Heart left ventricle (tissue), 16 donors: ENCODE results near the gene FRRS1L. TPM values are rescaled to one million over a fixed set of nuclear protein-coding genes. Genes with fewer than 3 reads are reported as not detected.

Experiments
- ATAC-seq, 4 donors: fragments of 200-7000 bp; cut with Tn5 transposase; one replicate each; pipeline ENCODE4 v1.9.1; 2020 to 2022; ENCODE audit warnings: moderate library complexity in 4 of 4, mild to moderate bottlenecking in 3 of 4, moderate number of reproducible peaks in 1 of 4
- DNase-seq, 5 donors: peaks; one replicate each; pipeline ENCODE4 v3.0.0-alpha.2; 2020
- H3K27ac ChIP-seq, 12 donors: fragments of 200-600 bp; sonication (generic) in 4 of 12; one replicate each; pipeline versions ENCODE4 v1.5.0 to v1.8.0; 2016 to 2022; ENCODE audit warnings: mild to moderate bottlenecking in 2 of 12
- H3K27me3 ChIP-seq, 9 donors: fragments of 200-600 bp; sonication (generic) in 2 of 9; one replicate each; pipeline versions ENCODE4 v1.5.1 to v1.8.0; 2016 to 2022; ENCODE audit warnings: mild to moderate bottlenecking in 3 of 9
- H3K36me3 ChIP-seq, 9 donors: fragments of 200-600 bp; sonication (generic) in 2 of 9; one replicate each; pipeline versions ENCODE4 v1.5.0 to v1.8.0; 2018 to 2022; ENCODE audit warnings: mild to moderate bottlenecking in 2 of 9
- H3K4me1 ChIP-seq, 12 donors: fragments of 200-600 bp; sonication (generic) in 4 of 12; one replicate each; pipeline versions ENCODE4 v1.5.0 to v1.8.0; 2016 to 2022; ENCODE audit warnings: mild to moderate bottlenecking in 3 of 12
- H3K4me3 ChIP-seq, 12 donors: fragments of 200-600 bp; sonication (generic) in 4 of 12; one replicate each; pipeline versions ENCODE4 v1.5.0 to v1.8.0; 2017 to 2022; ENCODE audit warnings: mild to moderate bottlenecking in 9 of 12, moderate library complexity in 4 of 12
- H3K9me3 ChIP-seq, 12 donors: fragments of 200-600 bp; sonication (generic) in 4 of 12; one replicate each; pipeline versions ENCODE4 v1.5.0 to v1.8.0; 2016 to 2022; ENCODE audit warnings: mild to moderate bottlenecking in 1 of 12
- CTCF ChIP-seq, 12 donors: fragments of 200-600 bp; sonication (generic) in 4 of 12; IDR thresholded peaks; one replicate each; pipeline versions ENCODE4 v1.5.0 to v1.8.0; 2018 to 2022; ENCODE audit warnings: antibody characterized with exemption in 12 of 12, mild to moderate bottlenecking in 5 of 12
- POLR2A ChIP-seq, 2 donors: fragments of 450-650 bp; IDR thresholded peaks; one replicate each; pipeline ENCODE4 v1.6.1; 2017; ENCODE audit warnings: antibody characterized with exemption in 2 of 2, mild to moderate bottlenecking in 2 of 2, moderate library complexity in 2 of 2
- WGBS, 4 donors: extraction: QIAGEN DNeasy Blood & Tissue Kit in 2 of 4; methylation state at CpG; one replicate each; pipeline versions ENCODE4 v1.1.5 to v1.1.7; 2013 to 2018; 5-methylcytosine and 5-hydroxymethylcytosine counted together
- intact Hi-C, 10 donors: fragments of 100-400 bp; cut with DNase I; formaldehyde crosslinking; loops; one replicate each; pipeline versions ENCODE4 v1.11.1 to v1.14.2; 2022
- polyA plus RNA-seq, 2 donors: library from polyadenylated mRNA; stranded (reverse); fragments of 200-250 nt; gene quantifications; one replicate each; pipeline ENCODE4 v1.2.3, GENCODE V29; 2013
- total RNA-seq, 9 donors: library from RNA; depleted of rRNA in 2 of 9; stranded (reverse); fragments of >200 nt in 2 of 9; fragmentation: NEBNext Ultra II Directional in 3 of 9; extraction: Animal tissue kit (Norgen Biotek cat#: 25700) in 3 of 9; gene quantifications; one replicate each; pipeline versions ENCODE4 v1.1.0 to v1.2.4, GENCODE V29; 2016 to 2023
- donor health status: ischemic (EF 13 %, LVEDD 7.1; RV severe dilation, severe dysfunction).
- donor health status: healthy with polysubstance abuse.
- donor health status: DM: no; HTN: yes; CAD: no.
- donor health status: DM: no; HTN: no; CAD: no.
- donor health status: ischemic (EF 25% LVEDD 6.9; RV normal size, moderate dysfunction).
- donor health status: ischemic (EF 25% LVEDD 5.7; RV mildly dilated, moderate dysfunction).
- donor health status: healthy.
- donor health status: DM: yes; HTN: yes; CAD: no.
- donor health status: ischemic (EF 35%, LVEDD 5.7; RV mildly dilated, moderate dysfunction).
- donor health status: nonischemic (EF 11% LVEDD 7.7; RV severe dilation, severe dysfunction).
- donor health status: DM: yes; HTN: yes; CAD: no.
- donor health status: PGD.
- donor health status: ischemic (EF 29% LVEDD 5.4; RV normal size, mild dysfunction).
- donor health status: nonischemic (EF 23%, LVEDD 6.1; RV moderate dilation, normal function).

FRRS1L gene
- total and polyA plus RNA-seq, 11 donors = 0.04 to 2.5 (median 1.6) TPM

GRCh38 chr9:109167716-109168115, 667 bp upstream of the FRRS1L start:
- TF ChIP-seq POLR2A (IDR thresholded peaks at IDR 0.05) (no peak), CTCF (IDR thresholded peaks at IDR 0.05) (no peak)
- H3K36me3 ChIP-seq = no peaks in the 10 kb centered on the region
- peaks cover 0 to 33% (median 9%) of the 10 kb centered on the region in 9 donors for H3K27me3 ChIP-seq
- no peak for ATAC-seq
- H3K27ac ChIP-seq = no peak overlapping the region
- H3K4me3 ChIP-seq = no peak overlapping the region
- peaks cover 0 to 10% (median 0%) of the 10 kb centered on the region in 12 donors for H3K4me1 ChIP-seq
- intact Hi-C loops = no loop called here
- 89 to 94% (median 89%) methylated on average over 5 of the region's 5 CpGs for WGBS, 4 donors
- H3K9me3 ChIP-seq = peaks cover 0 to 7% (median 0%) of the 10 kb centered on the region in 12 donors
- no peak for DNase-seq

GRCh38 chr9:109166171-109166770, 778 bp downstream of the FRRS1L start:
- Histone ChIP-seq H3K9me3 (peaks cover 0 to 7% (median 0%) of the 10 kb centered on the region in 12 donors), H3K27ac (no peak overlapping the region), H3K27me3 (peaks cover 0 to 33% (median 9%) of the 10 kb centered on the region in 9 donors), H3K4me3 (peak overlapping the region in 2 of 12 donors; percentile 15 to 51), H3K4me1 (peaks cover 0 to 10% (median 0%) of the 10 kb centered on the region in 12 donors), H3K36me3 (no peaks in the 10 kb centered on the region)
- ATAC-seq (no peak), DNase-seq (no peak)
- TF ChIP-seq POLR2A (IDR thresholded peaks at IDR 0.05) (no peak), CTCF (IDR thresholded peaks at IDR 0.05) (no peak)
- WGBS, 4 donors = 74 to 81% (median 76%) methylated on average over 16 of the region's 16 CpGs
- intact Hi-C loops = no loop called here

- Histone ChIP-seq H3K9me3 (peaks cover 0 to 7% (median 0%) of the 10 kb centered on the region in 12 donors), H3K36me3 (no peaks in the 10 kb centered on the region), H3K4me3 (no peak overlapping the region), H3K27me3 (peaks cover 0 to 35% (median 9%) of the 10 kb centered on the region in 9 donors), H3K4me1 (peaks cover 0 to 10% (median 0%) of the 10 kb centered on the region in 12 donors), H3K27ac (no peak overlapping the region)
- TF ChIP-seq POLR2A (IDR thresholded peaks at IDR 0.05) = no peak
- no peak for TF ChIP-seq CTCF (IDR thresholded peaks at IDR 0.05)
- intact Hi-C loops = no loop called here
- ATAC-seq (no peak), DNase-seq (no peak)
- WGBS, 4 donors = 72 to 84% (median 78%) methylated on average over 5 of the region's 5 CpGs
Measured at GRCh38 chr9:109164042-109164441, 3.0 kb downstream of the FRRS1L start.

- WGBS, 4 donors = 84 to 97% (median 93%) methylated on average over 1 of the region's 1 CpG
- intact Hi-C loops = no loop called here
- peaks cover 0 to 7% (median 0%) of the 10 kb centered on the region in 12 donors for H3K9me3 ChIP-seq
- DNase-seq (no peak), ATAC-seq (no peak)
- peaks cover 0 to 31% (median 9%) of the 10 kb centered on the region in 9 donors for H3K27me3 ChIP-seq
- TF ChIP-seq POLR2A (IDR thresholded peaks at IDR 0.05) = no peak
- TF ChIP-seq CTCF (IDR thresholded peaks at IDR 0.05) = no peak
- H3K4me3 ChIP-seq = no peak overlapping the region
- H3K36me3 ChIP-seq = no peaks in the 10 kb centered on the region
- H3K4me1 ChIP-seq = peaks cover 0 to 10% (median 0%) of the 10 kb centered on the region in 12 donors
- no peak overlapping the region for H3K27ac ChIP-seq
Measured at GRCh38 chr9:109163194-109163593, 3.9 kb downstream of the FRRS1L start.
